ENCODE results near the gene CEP89.

DNA sequence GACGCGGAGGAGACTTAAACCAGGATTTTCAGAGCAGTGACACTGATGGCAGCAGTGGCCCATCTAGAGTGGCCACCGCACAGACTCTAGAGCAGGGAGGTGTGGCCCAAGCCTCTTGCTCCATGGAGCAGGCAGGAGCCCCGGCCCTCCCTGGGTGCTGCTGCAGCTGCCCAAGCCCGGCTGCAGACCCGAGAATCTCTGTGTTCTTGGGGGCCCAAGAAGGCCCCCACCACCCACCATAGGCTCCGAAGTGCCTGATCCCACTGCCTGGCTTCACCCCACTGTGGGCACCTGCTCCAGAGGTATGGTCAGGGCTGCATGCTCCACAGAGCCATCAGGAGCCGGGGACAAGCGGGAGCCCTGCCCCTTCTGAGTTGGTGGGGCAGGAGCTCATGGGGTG, 36.1 kb downstream of the CEP89 start:
- no peak for TF ChIP-seq RCOR1 (IDR thresholded peaks at IDR 0.05; ENCODE audit: insufficient replicate concordance, low read length)
- TF ChIP-seq, protein P1, sequence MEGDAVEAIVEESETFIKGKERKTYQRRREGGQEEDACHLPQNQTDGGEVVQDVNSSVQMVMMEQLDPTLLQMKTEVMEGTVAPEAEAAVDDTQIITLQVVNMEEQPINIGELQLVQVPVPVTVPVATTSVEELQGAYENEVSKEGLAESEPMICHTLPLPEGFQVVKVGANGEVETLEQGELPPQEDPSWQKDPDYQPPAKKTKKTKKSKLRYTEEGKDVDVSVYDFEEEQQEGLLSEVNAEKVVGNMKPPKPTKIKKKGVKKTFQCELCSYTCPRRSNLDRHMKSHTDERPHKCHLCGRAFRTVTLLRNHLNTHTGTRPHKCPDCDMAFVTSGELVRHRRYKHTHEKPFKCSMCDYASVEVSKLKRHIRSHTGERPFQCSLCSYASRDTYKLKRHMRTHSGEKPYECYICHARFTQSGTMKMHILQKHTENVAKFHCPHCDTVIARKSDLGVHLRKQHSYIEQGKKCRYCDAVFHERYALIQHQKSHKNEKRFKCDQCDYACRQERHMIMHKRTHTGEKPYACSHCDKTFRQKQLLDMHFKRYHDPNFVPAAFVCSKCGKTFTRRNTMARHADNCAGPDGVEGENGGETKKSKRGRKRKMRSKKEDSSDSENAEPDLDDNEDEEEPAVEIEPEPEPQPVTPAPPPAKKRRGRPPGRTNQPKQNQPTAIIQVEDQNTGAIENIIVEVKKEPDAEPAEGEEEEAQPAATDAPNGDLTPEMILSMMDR (conservative IDR thresholded peaks at IDR 0.05; ENCODE audit: low read depth, low read length): no peak

Measured in IMR-90 (cell line).